ENCODE data around the gene CCM2L. TPM values are rescaled to one million over a fixed set of nuclear protein-coding genes. Genes with fewer than 3 reads are reported as not detected.

The CCM2L gene
- total RNA-seq, 1 donor from 2014 or later: not detected

- H3K27ac Mint-ChIP-seq (ENCODE audit: unreplicated experiment): no peak overlapping the region
- no peak overlapping the region for H3K4me3 Mint-ChIP-seq (ENCODE audit: unreplicated experiment)
- no peak for TF ChIP-seq CTCF (IDR thresholded peaks at IDR 0.05)
- DNase-seq (ENCODE audit: low spot score): no peak
- H3K27me3 Mint-ChIP-seq (ENCODE audit: low read depth): peaks cover 20% of the 10 kb centered on the region
- H3K9me3 Mint-ChIP-seq (ENCODE audit: low read depth): no peaks in the 10 kb centered on the region
- H3K36me3 Mint-ChIP-seq (ENCODE audit: low read depth): no peaks in the 10 kb centered on the region
- no peaks in the 10 kb centered on the region for H3K4me1 Mint-ChIP-seq (ENCODE audit: low read depth)
Measured at GRCh38 chr20:31987744-31988143, 22.5 kb upstream of the CCM2L start.

GRCh38 chr20:31988430-31989015 is 21.7 kb upstream of the CCM2L start:
- Mint-ChIP-seq H3K9me3 (ENCODE audit: low read depth) (no peaks in the 10 kb centered on the region), H3K4me1 (ENCODE audit: low read depth) (no peaks in the 10 kb centered on the region), H3K27ac (ENCODE audit: unreplicated experiment) (no peak overlapping the region), H3K4me3 (ENCODE audit: unreplicated experiment) (no peak overlapping the region), H3K36me3 (ENCODE audit: low read depth) (no peaks in the 10 kb centered on the region), H3K27me3 (ENCODE audit: low read depth) (peaks cover 20% of the 10 kb centered on the region)
- no peak for TF ChIP-seq CTCF (IDR thresholded peaks at IDR 0.05)
- DNase-seq (ENCODE audit: low spot score): no peak

- Mint-ChIP-seq H3K4me1 (ENCODE audit: low read depth) (no peaks in the 10 kb centered on the region), H3K27me3 (ENCODE audit: low read depth) (peaks cover 26% of the 10 kb centered on the region), H3K4me3 (ENCODE audit: unreplicated experiment) (no peak overlapping the region), H3K9me3 (ENCODE audit: low read depth) (no peaks in the 10 kb centered on the region), H3K27ac (ENCODE audit: unreplicated experiment) (no peak overlapping the region), H3K36me3 (ENCODE audit: low read depth) (no peaks in the 10 kb centered on the region)
- TF ChIP-seq CTCF (IDR thresholded peaks at IDR 0.05): no peak
- no peak for DNase-seq (ENCODE audit: low spot score)
Measured at GRCh38 chr20:31989030-31989645, 21.1 kb upstream of the CCM2L start.

GRCh38 chr20:31990641-31991338 is 19.4 kb upstream of the CCM2L start:
- Mint-ChIP-seq H3K9me3 (ENCODE audit: low read depth) (no peaks in the 10 kb centered on the region), H3K27me3 (ENCODE audit: low read depth) (peaks cover 41% of the 10 kb centered on the region), H3K36me3 (ENCODE audit: low read depth) (no peaks in the 10 kb centered on the region), H3K4me3 (ENCODE audit: unreplicated experiment) (no peak overlapping the region), H3K4me1 (ENCODE audit: low read depth) (no peaks in the 10 kb centered on the region), H3K27ac (ENCODE audit: unreplicated experiment) (no peak overlapping the region)
- TF ChIP-seq CTCF (IDR thresholded peaks at IDR 0.05): no peak
- no peak for DNase-seq (ENCODE audit: low spot score)

- peaks cover 47% of the 10 kb centered on the region for H3K27me3 Mint-ChIP-seq (ENCODE audit: low read depth)
- no peaks in the 10 kb centered on the region for H3K9me3 Mint-ChIP-seq (ENCODE audit: low read depth)
- no peak overlapping the region for H3K27ac Mint-ChIP-seq (ENCODE audit: unreplicated experiment)
- H3K36me3 Mint-ChIP-seq (ENCODE audit: low read depth): no peaks in the 10 kb centered on the region
- H3K4me1 Mint-ChIP-seq (ENCODE audit: low read depth): no peaks in the 10 kb centered on the region
- no peak for DNase-seq (ENCODE audit: low spot score)
- H3K4me3 Mint-ChIP-seq (ENCODE audit: unreplicated experiment): no peak overlapping the region
- no peak for TF ChIP-seq CTCF (IDR thresholded peaks at IDR 0.05)
Measured at GRCh38 chr20:31991339-31991705, 18.9 kb upstream of the CCM2L start.

Data from chondrocyte (in vitro differentiated cells).